ENCODE measurements around the gene ZFYVE26. TPM values are rescaled to one million over a fixed set of nuclear protein-coding genes. Genes with fewer than 3 reads are reported as not detected.
"Not testable (repeated sequence)": the region's sequence is repeated elsewhere in the genome, so short reads cannot be mapped to it uniquely, and the experiment has no call there.

ZFYVE26 gene
- total and polyA plus RNA-seq, 12 donors: 6.6 to 33.6 (median 22.1) TPM

GRCh38 chr14:67704484-67705089 is 111.8 kb downstream of the ZFYVE26 start:
- H3K27ac ChIP-seq: no peak overlapping the region
- no peaks in the 10 kb centered on the region for H3K9me3 ChIP-seq (replicated peaks in 1 of 3)
- no peaks in the 10 kb centered on the region for H3K36me3 ChIP-seq (replicated peaks in 1 of 2)
- H3K27me3 ChIP-seq: no peaks in the 10 kb centered on the region
- intact Hi-C loops (cut with DNase I): loop anchor here in 1 of 2 donors (5.0 kb wide), 1 partner anchor 87 kb away; the partner anchor contains the start of gene ARG2
- peak; percentile 54 to 88 (median 80) for TF ChIP-seq CTCF (IDR thresholded peaks at IDR 0.05)
- TF ChIP-seq POLR2A (IDR thresholded peaks at IDR 0.05): no peak
- DNase-seq: peak in 3 of 7 donors; percentile 17 to 47 (median 38)
- no peak overlapping the region for H3K4me3 ChIP-seq
- 0 to 1% (median 0%) methylated on average over 3 of the region's 3 CpGs for WGBS, 4 donors
- H3K4me1 ChIP-seq (replicated peaks in 1 of 2): no peaks in the 10 kb centered on the region

GRCh38 chr14:67703997-67704396 is 112.4 kb downstream of the ZFYVE26 start:
- intact Hi-C loops (cut with DNase I): loop anchor here in 1 of 2 donors (5.0 kb wide), 1 partner anchor 87 kb away; the partner anchor contains the start of gene ARG2

GRCh38 chr14:67701492-67701891 is 114.9 kb downstream of the ZFYVE26 start, which contains the start of gene RDH12:
RDH12 (plus strand) TSS chr14:67701886; CDS start chr14:67722643, 20,757 bp downstream.
- DNase-seq: not testable (repeated sequence)

More at GRCh38 chr14:67703997-67704396, 112.4 kb downstream of the ZFYVE26 start:
- no peak for TF ChIP-seq POLR2A (IDR thresholded peaks at IDR 0.05)
- no peak for TF ChIP-seq CTCF (IDR thresholded peaks at IDR 0.05)
- Histone ChIP-seq H3K4me3 (no peak overlapping the region), H3K27ac (no peak overlapping the region), H3K36me3 (replicated peaks in 1 of 2) (no peaks in the 10 kb centered on the region), H3K27me3 (no peaks in the 10 kb centered on the region), H3K9me3 (replicated peaks in 1 of 3) (no peaks in the 10 kb centered on the region), H3K4me1 (replicated peaks in 1 of 2) (no peaks in the 10 kb centered on the region)
- 42 to 52% (median 45%) methylated on average over 3 of the region's 3 CpGs for WGBS, 4 donors
- no peak for DNase-seq

GRCh38 chr14:67698179-67698578 is 118.2 kb downstream of the ZFYVE26 start:
- intact Hi-C loops (cut with DNase I): loop anchor here in 1 of 2 donors (10.0 kb wide), 1 partner anchor 83 kb away; the partner anchor contains the start of gene ARG2
- Histone ChIP-seq H3K27ac (no peak overlapping the region), H3K4me1 (replicated peaks in 1 of 2) (peaks cover 2 to 14% of the 10 kb centered on the region in 2 donors), H3K9me3 (replicated peaks in 1 of 3) (no peaks in the 10 kb centered on the region), H3K36me3 (replicated peaks in 1 of 2) (no peaks in the 10 kb centered on the region), H3K4me3 (no peak overlapping the region), H3K27me3 (no peaks in the 10 kb centered on the region)
- no peak for TF ChIP-seq POLR2A (IDR thresholded peaks at IDR 0.05)
- no peak for TF ChIP-seq CTCF (IDR thresholded peaks at IDR 0.05)
- DNase-seq: no peak
- 48 to 78% (median 72%) methylated on average over 1 of the region's 1 CpG for WGBS, 4 donors

More at GRCh38 chr14:67701492-67701891, 114.9 kb downstream of the ZFYVE26 start, which contains the start of gene RDH12:
- H3K27me3 ChIP-seq; H3K36me3 ChIP-seq (replicated peaks in 1 of 2); H3K9me3 ChIP-seq (replicated peaks in 1 of 3); H3K4me3 ChIP-seq; H3K4me1 ChIP-seq (replicated peaks in 1 of 2): not testable (repeated sequence)
- peak within 1 kb of the TSS in 1 of 5 donors; percentile 36 for H3K27ac ChIP-seq
- 66 to 76% (median 75%) methylated on average over 8 of the region's 8 CpGs for WGBS, 4 donors
- intact Hi-C loops (cut with DNase I): loop anchor here in 1 of 2 donors (5.0 kb wide), 1 partner anchor 84 kb away; the partner anchor contains the start of gene ARG2
